IMR-90 (cell line): ENCODE results near the gene TCFL5. TPM values are rescaled to one million over a fixed set of nuclear protein-coding genes. Genes with fewer than 3 reads are reported as not detected.

Experiments used
- ATAC-seq: fragments of 200-7000 bp; cut with Tn5 transposase; 2 replicates; pipeline ENCODE4 v1.9.1; 2020; ENCODE audit warnings: low read depth, mild to moderate bottlenecking, moderate library complexity
- BruUV-seq: library from RNA; stranded (reverse); fragments of 400-500 nt; replicated peaks from 2 replicates; lab custom pipeline; 2021; lab: Mats Ljungman, UMichigan
- CTCF ChIA-PET: fragments of 300-600 bp; formaldehyde crosslinking; extraction: SDS; loops from one replicate; lab custom pipeline; 2021; ENCODE audit warnings: antibody characterized with exemption; lab: Yijun Ruan, JAX
- POLR2A ChIA-PET: fragments of 300-600 bp; sonication (Branson Sonifier 250); formaldehyde crosslinking; loops from one replicate; lab custom pipeline; 2022; ENCODE audit warnings: antibody characterized with exemption; ENCODE audit not compliant: unreplicated experiment; lab: Charles Lee
- DNase-seq: peaks from one replicate; pipeline ENCODE4 v3.0.0; 2013
- H2AFZ ChIP-seq: replicated peaks from 2 replicates; pipeline ENCODE3; 2013; ENCODE audit warnings: low read length, mild to moderate bottlenecking; ENCODE audit not compliant: poor library complexity
- H2AK5ac ChIP-seq: 2 replicates; pipeline ENCODE4 v1.6.1; 2013; ENCODE audit warnings: low read depth, low read length, inconsistent platforms
- H2AK9ac ChIP-seq: replicated peaks from 2 replicates; pipeline ENCODE3; 2013; ENCODE audit warnings: mild to moderate bottlenecking, low read depth, low read length, moderate library complexity; ENCODE audit not compliant: poor library complexity
- H2BK120ac ChIP-seq: 2 replicates; pipeline ENCODE4 v1.6.1; 2013; ENCODE audit warnings: low read depth, low read length, inconsistent platforms
- H2BK15ac ChIP-seq: 3 replicates; pipeline ENCODE4 v1.6.1; 2013; ENCODE audit warnings: low read depth, low read length, inconsistent platforms
- H2BK20ac ChIP-seq: 2 replicates; pipeline ENCODE4 v1.6.1; 2013; ENCODE audit warnings: low read depth, mild to moderate bottlenecking, inconsistent platforms, low read length, moderate library complexity
- H2BK5ac ChIP-seq: 2 replicates; pipeline ENCODE4 v1.6.1; 2013; ENCODE audit warnings: mild to moderate bottlenecking, low read depth, low read length, inconsistent platforms; ENCODE audit not compliant: poor library complexity, severe bottlenecking
- H3K14ac ChIP-seq: replicated peaks from 2 replicates; pipeline ENCODE4 v1.6.1; 2013; ENCODE audit warnings: low read depth, low read length, inconsistent platforms
- H3K18ac ChIP-seq: 2 replicates; pipeline ENCODE4 v1.6.1; 2013; ENCODE audit warnings: low read depth, low read length, control low read depth
- H3K23ac ChIP-seq: 2 replicates; pipeline ENCODE4 v1.6.1; 2013; ENCODE audit warnings: low read depth, low read length, inconsistent platforms
- H3K27ac ChIP-seq: 2 replicates; pipeline ENCODE4 v1.5.1; 2013; ENCODE audit warnings: mild to moderate bottlenecking, control low read depth, low read length; ENCODE audit not compliant: insufficient read depth
- H3K27me3 ChIP-seq: 2 replicates; pipeline ENCODE4 v1.6.1; 2013; ENCODE audit warnings: low read length; ENCODE audit not compliant: control insufficient read depth, insufficient read depth
- H3K36me3 ChIP-seq: 2 replicates; pipeline ENCODE4 v1.6.1; 2013; ENCODE audit warnings: low read length, mixed read lengths; ENCODE audit not compliant: control insufficient read depth, insufficient read depth
- H3K4ac ChIP-seq: 2 replicates; pipeline ENCODE4 v1.6.1; 2013; ENCODE audit warnings: low read depth, low read length, inconsistent platforms
- H3K4me1 ChIP-seq: 2 replicates; pipeline ENCODE4 v1.6.1; 2013; ENCODE audit warnings: low read length, mixed read lengths; ENCODE audit not compliant: control insufficient read depth, insufficient read depth
- H3K4me2 ChIP-seq: 2 replicates; pipeline ENCODE4 v1.6.1; 2013; ENCODE audit warnings: low read depth, mild to moderate bottlenecking, control low read depth, low read length, moderate library complexity
- H3K4me3 ChIP-seq: 2 replicates; pipeline ENCODE4 v1.5.1; 2013; ENCODE audit warnings: low read depth, mild to moderate bottlenecking, control low read depth, low read length, moderate library complexity; ENCODE audit not compliant: insufficient read depth
- H3K56ac ChIP-seq: 2 replicates; pipeline ENCODE4 v1.6.1; 2013; ENCODE audit warnings: low read length, inconsistent platforms; ENCODE audit not compliant: insufficient read depth; ENCODE audit errors: extremely low read depth
- H3K79me1 ChIP-seq, 2 experiments: 2 replicates each; pipeline ENCODE4 v1.6.1; 2013; ENCODE audit warnings: low read length in 2 of 2, inconsistent platforms in 1 of 2, low read depth in 1 of 2
- H3K9ac ChIP-seq: 2 replicates; pipeline ENCODE4 v1.6.1; 2013; ENCODE audit warnings: low read depth, low read length, control low read depth
- H3K9me1 ChIP-seq: 2 replicates; pipeline ENCODE4 v1.6.1; 2013; ENCODE audit warnings: low read length, inconsistent platforms; ENCODE audit not compliant: insufficient read depth
- H3K9me3 ChIP-seq: 2 replicates; pipeline ENCODE4 v1.6.1; 2013; ENCODE audit warnings: low read length; ENCODE audit not compliant: control insufficient read depth, insufficient read depth
- H4K20me1 ChIP-seq: 2 replicates; pipeline ENCODE4 v1.6.1; 2013; ENCODE audit warnings: low read length, inconsistent platforms; ENCODE audit not compliant: insufficient read depth
- H4K5ac ChIP-seq: 2 replicates; pipeline ENCODE4 v1.6.1; 2013; ENCODE audit warnings: mild to moderate bottlenecking, low read depth, low read length, control low read depth
- H4K8ac ChIP-seq, 2 experiments: 2 replicates each; pipeline ENCODE4 v1.6.1; 2013; ENCODE audit warnings: low read depth in 2 of 2, low read length in 2 of 2, control low read depth in 1 of 2, inconsistent platforms in 1 of 2
- H4K91ac ChIP-seq: 2 replicates; pipeline ENCODE4 v1.6.1; 2013; ENCODE audit warnings: low read depth, low read length, inconsistent platforms; ENCODE audit not compliant: insufficient read depth
- CEBPB ChIP-seq: IDR thresholded peaks from 2 replicates; pipeline ENCODE4 v1.6.1; 2012; ENCODE audit warnings: low read depth, low read length, improper control_type of control experiment
- NFE2L2 ChIP-seq: fragments of 150-350 bp; IDR thresholded peaks from 2 replicates; pipeline ENCODE4 v1.6.1; 2016; ENCODE audit warnings: low read depth, mild to moderate bottlenecking, low read length
- POLR2A ChIP-seq: IDR thresholded peaks from 2 replicates; pipeline ENCODE4 v1.6.1; 2012; ENCODE audit warnings: mild to moderate bottlenecking, low read depth, low read length
- RFX5 ChIP-seq: IDR thresholded peaks from 2 replicates; pipeline ENCODE4 v1.8.0; 2012; ENCODE audit warnings: low read depth, mild to moderate bottlenecking, low read length, moderate library complexity
- WGBS, 2 experiments: methylation state at CpG; one replicate each; pipeline versions ENCODE4 v1.1.5 to v1.1.7; 2013; ENCODE audit warnings: missing lambda C conversion rate in 2 of 2; ENCODE audit not compliant: insufficient read length in 1 of 2; ENCODE audit errors: extremely low coverage in 2 of 2; 5-methylcytosine and 5-hydroxymethylcytosine counted together
- dilution Hi-C: fragments of 300-500 bp; cut with HindIII; formaldehyde crosslinking; loops from one replicate; pipeline ENCODE4 v1.14.3; 2018; ENCODE audit warnings: low sequenced_read_pairs; ENCODE audit not compliant: unreplicated experiment
- in situ Hi-C: fragments of 300-500 bp; cut with MboI; formaldehyde crosslinking; loops from 3 replicates; pipeline ENCODE4 v1.14.3; 2019; ENCODE audit warnings: low sequenced_read_pairs, inconsistent platforms, mixed read lengths
- intact Hi-C: fragments of 100-400 bp; cut with micrococcal nuclease; formaldehyde crosslinking; loops from 2 replicates; pipeline ENCODE4 v1.10.0; 2022
- polyA plus RNA-seq, 3 experiments: library from polyadenylated mRNA; depleted of rRNA; stranded (reverse); fragments of >200 nt; gene quantifications; 2 replicates each; pipeline ENCODE4 v1.2.3, GENCODE V29; 2012; ENCODE audit warnings: low replicate concordance in 1 of 3
- total RNA-seq: library from RNA; depleted of rRNA; stranded (reverse); fragments of >200 nt; gene quantifications from 2 replicates; pipeline ENCODE4 v1.2.3, GENCODE V29; 2012
- TF ChIP-seq, protein P1 (sequence below): fragments of 150-350 bp; IDR thresholded peaks from 2 replicates; pipeline ENCODE4 v1.6.1; 2016; ENCODE audit warnings: low read depth, mild to moderate bottlenecking, low read length, moderate library complexity, borderline replicate concordance

Gene TCFL5
- total and polyA plus RNA-seq, 2 of the 4 experiments (the other 2 are of a cell fraction) = 6.0 to 8.2 TPM

DNA sequence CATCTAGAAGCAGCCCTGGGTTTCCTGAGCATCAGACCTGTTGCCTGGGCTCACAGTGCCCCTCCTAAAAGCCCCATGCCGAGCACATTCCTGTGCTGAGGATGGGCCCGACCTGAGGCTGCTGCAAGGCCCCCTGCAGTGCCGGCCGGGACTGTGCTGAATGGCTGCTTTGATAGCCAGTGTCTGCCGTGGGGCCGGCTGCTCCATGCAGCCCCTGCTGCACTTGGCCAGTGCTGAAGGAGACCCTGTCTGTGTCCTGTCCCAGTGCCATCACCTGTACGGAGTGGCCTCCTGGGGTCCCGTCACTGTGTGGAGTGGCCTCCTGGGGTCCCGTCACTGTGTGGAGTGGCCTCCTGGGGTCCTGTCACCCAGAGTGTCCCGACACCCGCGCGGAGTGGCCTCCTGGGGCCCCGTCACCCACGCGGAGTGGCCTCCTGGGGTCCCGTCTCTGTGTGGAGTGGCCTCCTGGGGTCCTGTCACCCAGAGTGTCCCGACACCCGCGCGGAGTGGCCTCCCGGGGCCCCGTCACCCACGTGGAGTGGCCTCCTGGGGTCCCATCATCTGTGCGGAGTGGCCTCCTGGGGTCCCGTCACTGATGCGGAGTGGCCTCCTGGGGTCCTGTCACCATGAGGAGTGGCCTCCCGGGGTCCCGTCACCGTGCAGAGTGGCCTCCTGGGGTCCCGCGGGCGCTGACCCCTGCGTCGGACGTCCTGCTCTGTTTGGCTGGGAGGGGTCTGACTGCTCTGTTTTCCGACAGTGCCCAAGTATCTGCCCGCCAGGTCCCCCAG, 37.7 kb downstream of the TCFL5 start:
- Histone ChIP-seq H3K4me1 (peaks cover 9% of the 10 kb centered on the region), H3K79me1 (no peaks in the 10 kb centered on the region), H2AFZ (no peak overlapping the region), H3K56ac (no peak overlapping the region), H3K36me3 (no peaks in the 10 kb centered on the region), H3K4ac (no peak overlapping the region), H3K18ac (no peak overlapping the region), H2BK5ac (no peak overlapping the region), H3K4me2 (no peak overlapping the region), H2BK120ac (no peak overlapping the region), H2AK9ac (no peak overlapping the region), H4K5ac (no peak overlapping the region), H4K20me1 (no peaks in the 10 kb centered on the region), H4K8ac (no peak overlapping the region), H3K27ac (no peak overlapping the region), H3K27me3 (no peaks in the 10 kb centered on the region), H2BK15ac (no peak overlapping the region), H2AK5ac (no peak overlapping the region), H2BK20ac (no peak overlapping the region), H3K9ac (no peak overlapping the region), H3K23ac (no peak overlapping the region), H3K4me3 (no peak overlapping the region), H3K9me1 (no peaks in the 10 kb centered on the region), H4K91ac (no peak overlapping the region), H3K9me3 (no peaks in the 10 kb centered on the region), H3K14ac (no peak overlapping the region)
- TF ChIP-seq POLR2A (no peak), NFE2L2 (no peak), RFX5 (no peak), CEBPB (no peak)
- TF ChIP-seq, protein P1, sequence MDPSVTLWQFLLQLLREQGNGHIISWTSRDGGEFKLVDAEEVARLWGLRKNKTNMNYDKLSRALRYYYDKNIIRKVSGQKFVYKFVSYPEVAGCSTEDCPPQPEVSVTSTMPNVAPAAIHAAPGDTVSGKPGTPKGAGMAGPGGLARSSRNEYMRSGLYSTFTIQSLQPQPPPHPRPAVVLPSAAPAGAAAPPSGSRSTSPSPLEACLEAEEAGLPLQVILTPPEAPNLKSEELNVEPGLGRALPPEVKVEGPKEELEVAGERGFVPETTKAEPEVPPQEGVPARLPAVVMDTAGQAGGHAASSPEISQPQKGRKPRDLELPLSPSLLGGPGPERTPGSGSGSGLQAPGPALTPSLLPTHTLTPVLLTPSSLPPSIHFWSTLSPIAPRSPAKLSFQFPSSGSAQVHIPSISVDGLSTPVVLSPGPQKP = no peak
- ATAC-seq = no peak
- dilution Hi-C loops (no loop called here), in situ Hi-C loops (no loop called here), intact Hi-C loops (no loop called here)
- no TSS peak for BruUV-seq
- WGBS, 2 experiments = 77% methylated on average over 15 of the region's 38 CpGs; no CpG with 5 or more reads in 1 of the 2 experiments
- CTCF ChIA-PET = no interaction called here
- no peak for DNase-seq
- POLR2A ChIA-PET = no interaction called here
